Measurements from ENCODE around the gene HSCB.

HSCB gene

GRCh38 chr22:28792491-28793383, 50.9 kb downstream of the HSCB start:
- no peak for TF ChIP-seq CTCF (IDR thresholded peaks at IDR 0.05; ENCODE audit: low read depth, low read length)
- H3K4me1 ChIP-seq, result no peaks in the 10 kb centered on the region
- no peak overlapping the region for H3K4me3 ChIP-seq (ENCODE audit: low read depth, low read length)
- peaks cover 55% of the 10 kb centered on the region for H3K36me3 ChIP-seq
- no peaks in the 10 kb centered on the region for H3K9me3 ChIP-seq
- H3K27me3 ChIP-seq, result no peaks in the 10 kb centered on the region
- DNase-seq, result no peak

- Histone ChIP-seq H3K27me3 (no peaks in the 10 kb centered on the region), H3K9me3 (no peaks in the 10 kb centered on the region), H3K36me3 (peaks cover 64% of the 10 kb centered on the region), H3K4me1 (no peaks in the 10 kb centered on the region), H3K4me3 (ENCODE audit: low read depth, low read length) (no peak overlapping the region)
- DNase-seq, result no peak
- no peak for TF ChIP-seq CTCF (IDR thresholded peaks at IDR 0.05; ENCODE audit: low read depth, low read length)
Observed at GRCh38 chr22:28793976-28794584, 52.2 kb downstream of the HSCB start.

GRCh38 chr22:28795071-28795693, 53.3 kb downstream of the HSCB start:
- Histone ChIP-seq H3K27me3 (no peaks in the 10 kb centered on the region), H3K9me3 (no peaks in the 10 kb centered on the region), H3K4me3 (ENCODE audit: low read depth, low read length) (no peak overlapping the region), H3K36me3 (peaks cover 62% of the 10 kb centered on the region), H3K4me1 (no peaks in the 10 kb centered on the region)
- DNase-seq, result no peak
- TF ChIP-seq CTCF (IDR thresholded peaks at IDR 0.05; ENCODE audit: low read depth, low read length), result no peak

- TF ChIP-seq CTCF (IDR thresholded peaks at IDR 0.05; ENCODE audit: low read depth, low read length), result no peak
- no peak for DNase-seq
- Histone ChIP-seq H3K4me3 (ENCODE audit: low read depth, low read length) (no peak overlapping the region), H3K9me3 (no peaks in the 10 kb centered on the region), H3K4me1 (no peaks in the 10 kb centered on the region), H3K36me3 (peaks cover 63% of the 10 kb centered on the region), H3K27me3 (no peaks in the 10 kb centered on the region)
Observed at GRCh38 chr22:28795932-28796856, 54.4 kb downstream of the HSCB start.

GRCh38 chr22:28798810-28799605, 57.2 kb downstream of the HSCB start:
- Histone ChIP-seq H3K9me3 (no peaks in the 10 kb centered on the region), H3K36me3 (peaks cover 50% of the 10 kb centered on the region), H3K4me1 (no peaks in the 10 kb centered on the region), H3K27me3 (no peaks in the 10 kb centered on the region), H3K4me3 (ENCODE audit: low read depth, low read length) (peak overlapping the region; percentile 100)
- peak; percentile 40 for DNase-seq
- TF ChIP-seq CTCF (IDR thresholded peaks at IDR 0.05; ENCODE audit: low read depth, low read length), result no peak
